H9 (cell line): ENCODE results near the gene RGS3. TPM values are rescaled to one million over a fixed set of nuclear protein-coding genes. Genes with fewer than 3 reads are reported as not detected.

Experiments
- DNase-seq: peaks from one replicate; pipeline ENCODE4 v3.0.0-alpha.2; 2017
- H2AFZ ChIP-seq: one replicate; pipeline ENCODE4 v1.6.1; 2013; ENCODE audit warnings: mild to moderate bottlenecking, low read length, control low read depth, moderate library complexity
- H2AK5ac ChIP-seq: 2 replicates; pipeline ENCODE4 v1.6.1; 2013; ENCODE audit warnings: low read length, control low read depth, mixed read lengths; ENCODE audit not compliant: insufficient read length
- H2BK120ac ChIP-seq: one replicate; pipeline ENCODE4 v1.6.1; 2013; ENCODE audit warnings: low read depth, mild to moderate bottlenecking, low read length, control low read depth, inconsistent platforms; ENCODE audit not compliant: poor library complexity, severe bottlenecking
- H2BK12ac ChIP-seq: 2 replicates; pipeline ENCODE4 v1.6.1; 2013; ENCODE audit warnings: low read length, control low read depth, mixed read lengths, low read depth; ENCODE audit not compliant: insufficient read length
- H2BK15ac ChIP-seq: 2 replicates; pipeline ENCODE4 v1.6.1; 2013; ENCODE audit warnings: low read depth, low read length, control low read depth
- H2BK20ac ChIP-seq: one replicate; pipeline ENCODE4 v1.6.1; 2013; ENCODE audit warnings: low read depth, mild to moderate bottlenecking, low read length, control low read depth, inconsistent platforms; ENCODE audit not compliant: poor library complexity, severe bottlenecking
- H2BK5ac ChIP-seq: 2 replicates; pipeline ENCODE4 v1.6.1; 2013; ENCODE audit warnings: low read length, control low read depth, mixed read lengths; ENCODE audit not compliant: insufficient read length
- H3K14ac ChIP-seq: 2 replicates; pipeline ENCODE4 v1.6.1; 2013; ENCODE audit warnings: low read length, control low read depth; ENCODE audit not compliant: insufficient read depth
- H3K18ac ChIP-seq: 2 replicates; pipeline ENCODE4 v1.6.1; 2013; ENCODE audit warnings: low read depth, mild to moderate bottlenecking, mixed read lengths, low read length, control low read depth; ENCODE audit not compliant: insufficient read length
- H3K23ac ChIP-seq: 2 replicates; pipeline ENCODE4 v1.6.1; 2013; ENCODE audit warnings: low read length, control low read depth, mixed read lengths, low read depth; ENCODE audit not compliant: insufficient read length
- H3K23me2 ChIP-seq: 2 replicates; pipeline ENCODE4 v1.6.1; 2013; ENCODE audit warnings: low read depth, mild to moderate bottlenecking, mixed read lengths, low read length, control low read depth; ENCODE audit not compliant: insufficient read length, poor library complexity, severe bottlenecking
- H3K27ac ChIP-seq: 2 replicates; pipeline ENCODE4 v1.5.1; 2013; ENCODE audit warnings: low read length, control low read depth, mixed read lengths, low read depth; ENCODE audit not compliant: insufficient read length
- H3K27me3 ChIP-seq: 2 replicates; pipeline ENCODE4 v1.6.1; 2013; ENCODE audit warnings: low read length, control low read depth, inconsistent platforms; ENCODE audit not compliant: insufficient read depth
- H3K4ac ChIP-seq: 2 replicates; pipeline ENCODE4 v1.6.1; 2013; ENCODE audit warnings: low read depth, mild to moderate bottlenecking, control low read depth, inconsistent platforms, low read length, moderate library complexity
- H3K4me1 ChIP-seq: 2 replicates; pipeline ENCODE4 v1.6.1; 2013; ENCODE audit warnings: low read length, control low read depth, inconsistent platforms; ENCODE audit not compliant: insufficient read depth
- H3K4me2 ChIP-seq: 2 replicates; pipeline ENCODE4 v1.6.1; 2013; ENCODE audit warnings: low read length, control low read depth, mixed read lengths; ENCODE audit not compliant: insufficient read length, insufficient read depth
- H3K56ac ChIP-seq: 2 replicates; pipeline ENCODE4 v1.6.1; 2013; ENCODE audit warnings: low read depth, mild to moderate bottlenecking, mixed read lengths, low read length, control low read depth; ENCODE audit not compliant: insufficient read length
- H3K79me1 ChIP-seq: 2 replicates; pipeline ENCODE4 v1.6.1; 2013; ENCODE audit warnings: low read depth, mild to moderate bottlenecking, moderate library complexity, low read length, control low read depth, inconsistent platforms; ENCODE audit not compliant: insufficient read depth, poor library complexity, severe bottlenecking
- H3K79me2 ChIP-seq: 2 replicates; pipeline ENCODE4 v1.6.1; 2013; ENCODE audit warnings: low read length, control low read depth, inconsistent platforms; ENCODE audit not compliant: insufficient read depth
- H3K9ac ChIP-seq: 2 replicates; pipeline ENCODE4 v1.6.1; 2013; ENCODE audit warnings: low read length, control low read depth, mixed read lengths; ENCODE audit not compliant: insufficient read length; ENCODE audit errors: extremely low read depth
- H3K9me3 ChIP-seq: one replicate; pipeline ENCODE4 v1.6.1; 2013; ENCODE audit warnings: low read depth, low read length, inconsistent platforms; ENCODE audit not compliant: control insufficient read depth
- H3T11ph ChIP-seq: one replicate; pipeline ENCODE4 v1.6.1; 2013; ENCODE audit warnings: mild to moderate bottlenecking, low read length, control low read depth, inconsistent platforms
- H4K20me1 ChIP-seq: one replicate; pipeline ENCODE4 v1.6.1; 2013; ENCODE audit not compliant: control insufficient read depth, insufficient read length, insufficient read depth
- H4K5ac ChIP-seq: 2 replicates; pipeline ENCODE4 v1.6.1; 2013; ENCODE audit warnings: low read depth, mild to moderate bottlenecking, mixed read lengths, low read length, control low read depth; ENCODE audit not compliant: insufficient read length
- H4K8ac ChIP-seq: replicated peaks from 2 replicates; pipeline ENCODE4 v1.6.1; 2013; ENCODE audit warnings: low read length, control low read depth, mixed read lengths, low read depth; ENCODE audit not compliant: insufficient read length
- H4K91ac ChIP-seq: 2 replicates; pipeline ENCODE4 v1.6.1; 2013; ENCODE audit warnings: low read depth, mild to moderate bottlenecking, moderate library complexity, mixed read lengths, low read length, control low read depth; ENCODE audit not compliant: insufficient read length
- H3K27ac Mint-ChIP-seq, 3 experiments: 2 replicates in 2 of 3; 3 replicates in 1 of 3; pipeline ENCODE4 v1.8.0; 2020 to 2021; ENCODE audit warnings: mixed read lengths in 3 of 3, mild to moderate bottlenecking in 1 of 3, moderate library complexity in 1 of 3
- H3K27me3 Mint-ChIP-seq: 2 replicates; pipeline ENCODE4 v1.8.0; 2021; ENCODE audit warnings: low read depth, mild to moderate bottlenecking, moderate library complexity, mixed read lengths
- H3K36me3 Mint-ChIP-seq, 3 experiments: 2 replicates in 2 of 3; 3 replicates in 1 of 3; pipeline ENCODE4 v1.8.0; 2020 to 2021; ENCODE audit warnings: low read depth in 3 of 3, mixed read lengths in 3 of 3; ENCODE audit not compliant: insufficient read depth in 1 of 3
- H3K4me1 Mint-ChIP-seq, 2 experiments: 2 replicates each; pipeline ENCODE4 v1.8.0; 2020; ENCODE audit warnings: mixed read lengths in 2 of 2
- H3K4me3 Mint-ChIP-seq, 2 experiments: 2 replicates in 1 of 2; 3 replicates in 1 of 2; pipeline ENCODE4 v1.8.0; 2020 to 2021; ENCODE audit warnings: mild to moderate bottlenecking in 2 of 2, mixed read lengths in 2 of 2, moderate library complexity in 1 of 2
- H3K9me3 Mint-ChIP-seq, 2 experiments: 2 replicates in 1 of 2; 3 replicates in 1 of 2; pipeline ENCODE4 v1.8.0; 2020; ENCODE audit warnings: mild to moderate bottlenecking in 2 of 2, mixed read lengths in 2 of 2, moderate library complexity in 1 of 2
- CTCF ChIP-seq: fragments of 200-600 bp; sonication (generic); conservative IDR thresholded peaks from 3 replicates; pipeline ENCODE4 v1.8.0; 2021; ENCODE audit warnings: antibody characterized with exemption, mild to moderate bottlenecking
- WGBS: extraction: QIAGEN DNeasy Blood & Tissue Kit; methylation state at CpG from one replicate; pipeline ENCODE4 v1.1.7; 2013; ENCODE audit warnings: missing lambda C conversion rate, low lambda C conversion rate, mixed read lengths; ENCODE audit not compliant: insufficient read length; ENCODE audit errors: extremely low coverage; 5-methylcytosine and 5-hydroxymethylcytosine counted together
- total RNA-seq: library from RNA; stranded (reverse); gene quantifications from 2 replicates; pipeline ENCODE4 v1.2.1, GENCODE V29; 2021

Gene RGS3
- total RNA-seq, 1 experiment from 2014 or later = 13.9 TPM

- Histone ChIP-seq H4K5ac (no peak overlapping the region), H3K27ac (no peak overlapping the region), H2BK12ac (no peak overlapping the region), H3K27me3 (no peaks in the 10 kb centered on the region), H3K79me2 (no peaks in the 10 kb centered on the region), H2AK5ac (no peak overlapping the region), H3K9me3 (no peaks in the 10 kb centered on the region), H2AFZ (no peak overlapping the region), H2BK20ac (no peak overlapping the region), H3K23ac (no peak overlapping the region), H3T11ph (no peak overlapping the region), H4K91ac (no peak overlapping the region), H3K4ac (no peak overlapping the region), H2BK120ac (no peak overlapping the region), H4K20me1 (no peaks in the 10 kb centered on the region), H3K9ac (no peak overlapping the region), H4K8ac (no peak overlapping the region), H3K4me1 (no peaks in the 10 kb centered on the region), H3K4me2 (no peak overlapping the region), H3K23me2 (no peaks in the 10 kb centered on the region), H3K14ac (no peak overlapping the region), H3K18ac (no peak overlapping the region), H3K56ac (no peak overlapping the region), H2BK15ac (no peak overlapping the region), H2BK5ac (no peak overlapping the region), H3K79me1 (no peaks in the 10 kb centered on the region)
- H3K4me1 Mint-ChIP-seq = no peaks in the 10 kb centered on the region
- no peak overlapping the region for H3K4me3 Mint-ChIP-seq
- no peaks in the 10 kb centered on the region for H3K9me3 Mint-ChIP-seq
- no peaks in the 10 kb centered on the region for H3K36me3 Mint-ChIP-seq
- WGBS = no CpG with 5 or more reads among the region's 7 CpGs
- no peak for DNase-seq
- H3K27ac Mint-ChIP-seq = no peak overlapping the region
- no peak for TF ChIP-seq CTCF
- peaks cover 2% of the 10 kb centered on the region; the same call in 1 of the 2 replicates for H3K27me3 Mint-ChIP-seq
Measured at GRCh38 chr9:113558632-113559502, 95.3 kb downstream of the RGS3 start.
